HL-60 (cell line): ENCODE data around the gene XPC.

Experiments
- DNase-seq, 2 experiments: peaks; one replicate each; pipeline ENCODE4 v3.0.0-alpha.2; 2010 to 2020; ENCODE audit warnings: low read depth in 1 of 2, low spot score in 1 of 2
- H3K27ac ChIP-seq: fragments of 250-450 bp; sonication (Bioruptor Pico); replicated peaks from 2 replicates; pipeline ENCODE4 v1.5.1; 2020; ENCODE audit warnings: mild to moderate bottlenecking, moderate library complexity
- H3K27me3 ChIP-seq: fragments of 250-450 bp; sonication (Bioruptor Pico); 2 replicates; pipeline ENCODE4 v1.5.1; 2021; ENCODE audit warnings: mild to moderate bottlenecking, moderate library complexity; ENCODE audit not compliant: insufficient read depth, poor library complexity, severe bottlenecking
- H3K4me3 ChIP-seq: replicated peaks from 2 replicates; pipeline ENCODE4 v1.5.1; 2011; ENCODE audit warnings: mild to moderate bottlenecking, control low read depth, low read length; ENCODE audit not compliant: insufficient read depth
- GABPA ChIP-seq: IDR thresholded peaks from 2 replicates; pipeline ENCODE4 v1.6.1; 2012; ENCODE audit warnings: low read depth
- POLR2AphosphoS5 ChIP-seq: IDR thresholded peaks from 2 replicates; pipeline ENCODE4 v1.6.1; 2012; ENCODE audit warnings: low read depth
- SPI1 ChIP-seq: IDR thresholded peaks from 2 replicates; pipeline ENCODE4 v1.6.1; 2012; ENCODE audit warnings: low read depth, mild to moderate bottlenecking, borderline replicate concordance
- TF ChIP-seq, protein P1 (sequence below): IDR thresholded peaks from 2 replicates; pipeline ENCODE4 v1.6.1; 2012; ENCODE audit warnings: low read depth; ENCODE audit not compliant: insufficient replicate concordance
- TF ChIP-seq, protein P2 (sequence below): IDR thresholded peaks from one replicate; pipeline ENCODE4 v1.5.1; 2011; ENCODE audit warnings: low read length, control low read depth, inconsistent platforms; ENCODE audit not compliant: insufficient read depth

XPC gene

DNA sequence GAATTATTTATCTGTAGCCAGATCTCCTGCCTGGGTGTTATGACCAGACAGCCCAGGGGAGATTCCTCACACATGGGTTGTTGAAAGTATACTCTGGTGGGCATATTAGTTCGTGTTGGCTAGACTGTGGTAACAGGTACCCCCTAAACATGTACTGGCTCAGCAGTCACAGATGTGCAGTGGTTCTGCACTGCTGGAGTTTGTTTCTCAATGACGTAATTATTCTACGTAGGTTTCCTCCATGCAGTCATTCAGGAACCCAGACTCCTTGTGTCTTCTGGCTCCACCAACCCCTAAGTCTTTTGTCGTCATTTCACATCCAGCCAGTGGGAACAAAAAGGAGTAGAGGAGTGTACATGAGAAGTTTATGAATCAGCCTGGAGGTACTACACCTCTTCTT lies 16.5 kb upstream of the XPC start:
- H3K4me3 ChIP-seq, result no peak overlapping the region
- no peak for DNase-seq
- no peak for TF ChIP-seq POLR2AphosphoS5
- TF ChIP-seq GABPA, result no peak
- TF ChIP-seq, protein P1, sequence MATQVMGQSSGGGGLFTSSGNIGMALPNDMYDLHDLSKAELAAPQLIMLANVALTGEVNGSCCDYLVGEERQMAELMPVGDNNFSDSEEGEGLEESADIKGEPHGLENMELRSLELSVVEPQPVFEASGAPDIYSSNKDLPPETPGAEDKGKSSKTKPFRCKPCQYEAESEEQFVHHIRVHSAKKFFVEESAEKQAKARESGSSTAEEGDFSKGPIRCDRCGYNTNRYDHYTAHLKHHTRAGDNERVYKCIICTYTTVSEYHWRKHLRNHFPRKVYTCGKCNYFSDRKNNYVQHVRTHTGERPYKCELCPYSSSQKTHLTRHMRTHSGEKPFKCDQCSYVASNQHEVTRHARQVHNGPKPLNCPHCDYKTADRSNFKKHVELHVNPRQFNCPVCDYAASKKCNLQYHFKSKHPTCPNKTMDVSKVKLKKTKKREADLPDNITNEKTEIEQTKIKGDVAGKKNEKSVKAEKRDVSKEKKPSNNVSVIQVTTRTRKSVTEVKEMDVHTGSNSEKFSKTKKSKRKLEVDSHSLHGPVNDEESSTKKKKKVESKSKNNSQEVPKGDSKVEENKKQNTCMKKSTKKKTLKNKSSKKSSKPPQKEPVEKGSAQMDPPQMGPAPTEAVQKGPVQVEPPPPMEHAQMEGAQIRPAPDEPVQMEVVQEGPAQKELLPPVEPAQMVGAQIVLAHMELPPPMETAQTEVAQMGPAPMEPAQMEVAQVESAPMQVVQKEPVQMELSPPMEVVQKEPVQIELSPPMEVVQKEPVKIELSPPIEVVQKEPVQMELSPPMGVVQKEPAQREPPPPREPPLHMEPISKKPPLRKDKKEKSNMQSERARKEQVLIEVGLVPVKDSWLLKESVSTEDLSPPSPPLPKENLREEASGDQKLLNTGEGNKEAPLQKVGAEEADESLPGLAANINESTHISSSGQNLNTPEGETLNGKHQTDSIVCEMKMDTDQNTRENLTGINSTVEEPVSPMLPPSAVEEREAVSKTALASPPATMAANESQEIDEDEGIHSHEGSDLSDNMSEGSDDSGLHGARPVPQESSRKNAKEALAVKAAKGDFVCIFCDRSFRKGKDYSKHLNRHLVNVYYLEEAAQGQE, result no peak
- TF ChIP-seq, protein P2, sequence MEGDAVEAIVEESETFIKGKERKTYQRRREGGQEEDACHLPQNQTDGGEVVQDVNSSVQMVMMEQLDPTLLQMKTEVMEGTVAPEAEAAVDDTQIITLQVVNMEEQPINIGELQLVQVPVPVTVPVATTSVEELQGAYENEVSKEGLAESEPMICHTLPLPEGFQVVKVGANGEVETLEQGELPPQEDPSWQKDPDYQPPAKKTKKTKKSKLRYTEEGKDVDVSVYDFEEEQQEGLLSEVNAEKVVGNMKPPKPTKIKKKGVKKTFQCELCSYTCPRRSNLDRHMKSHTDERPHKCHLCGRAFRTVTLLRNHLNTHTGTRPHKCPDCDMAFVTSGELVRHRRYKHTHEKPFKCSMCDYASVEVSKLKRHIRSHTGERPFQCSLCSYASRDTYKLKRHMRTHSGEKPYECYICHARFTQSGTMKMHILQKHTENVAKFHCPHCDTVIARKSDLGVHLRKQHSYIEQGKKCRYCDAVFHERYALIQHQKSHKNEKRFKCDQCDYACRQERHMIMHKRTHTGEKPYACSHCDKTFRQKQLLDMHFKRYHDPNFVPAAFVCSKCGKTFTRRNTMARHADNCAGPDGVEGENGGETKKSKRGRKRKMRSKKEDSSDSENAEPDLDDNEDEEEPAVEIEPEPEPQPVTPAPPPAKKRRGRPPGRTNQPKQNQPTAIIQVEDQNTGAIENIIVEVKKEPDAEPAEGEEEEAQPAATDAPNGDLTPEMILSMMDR, result no peak
- no peak for TF ChIP-seq SPI1
- no peaks in the 10 kb centered on the region for H3K27me3 ChIP-seq
- H3K27ac ChIP-seq, result no peak overlapping the region

DNA sequence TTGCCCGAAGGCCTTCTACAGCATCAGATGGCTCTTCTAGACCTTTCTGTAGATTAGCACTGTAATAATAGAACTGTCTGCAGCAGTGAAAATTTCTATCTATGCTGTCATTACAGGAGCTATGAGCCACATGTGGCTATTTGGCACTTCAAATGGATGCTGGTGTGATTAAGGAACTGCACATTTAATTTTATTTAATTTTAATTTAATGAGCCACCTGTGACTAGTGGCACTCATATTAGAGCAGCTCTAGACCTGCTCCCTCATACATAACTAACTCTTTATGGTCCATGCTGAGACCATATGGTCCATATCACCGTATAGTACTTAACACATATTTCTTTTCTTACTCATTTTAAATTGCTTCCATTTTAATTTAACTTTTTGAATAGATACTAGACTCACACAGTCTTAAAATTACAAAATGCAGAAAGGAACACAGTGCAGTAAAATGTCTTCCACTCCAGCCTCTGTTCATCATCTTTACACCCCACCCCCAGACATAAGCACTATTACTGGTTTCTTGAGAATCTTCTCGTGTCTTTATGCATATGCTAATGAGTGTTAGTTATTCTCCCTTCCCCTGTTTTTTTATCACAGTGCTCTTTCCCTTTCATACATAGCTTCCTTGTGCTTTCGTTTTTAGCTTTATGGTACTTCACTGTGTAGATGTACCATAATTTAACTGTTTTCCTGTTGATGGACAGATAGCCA lies 9.8 kb upstream of the XPC start:
- no peak overlapping the region for H3K27ac ChIP-seq
- TF ChIP-seq SPI1, result no peak
- no peak for TF ChIP-seq POLR2AphosphoS5
- TF ChIP-seq, protein P2, result no peak
- TF ChIP-seq GABPA, result no peak
- TF ChIP-seq, protein P1, result no peak
- H3K27me3 ChIP-seq, result no peaks in the 10 kb centered on the region
- DNase-seq, result no peak
- no peak overlapping the region for H3K4me3 ChIP-seq

DNA sequence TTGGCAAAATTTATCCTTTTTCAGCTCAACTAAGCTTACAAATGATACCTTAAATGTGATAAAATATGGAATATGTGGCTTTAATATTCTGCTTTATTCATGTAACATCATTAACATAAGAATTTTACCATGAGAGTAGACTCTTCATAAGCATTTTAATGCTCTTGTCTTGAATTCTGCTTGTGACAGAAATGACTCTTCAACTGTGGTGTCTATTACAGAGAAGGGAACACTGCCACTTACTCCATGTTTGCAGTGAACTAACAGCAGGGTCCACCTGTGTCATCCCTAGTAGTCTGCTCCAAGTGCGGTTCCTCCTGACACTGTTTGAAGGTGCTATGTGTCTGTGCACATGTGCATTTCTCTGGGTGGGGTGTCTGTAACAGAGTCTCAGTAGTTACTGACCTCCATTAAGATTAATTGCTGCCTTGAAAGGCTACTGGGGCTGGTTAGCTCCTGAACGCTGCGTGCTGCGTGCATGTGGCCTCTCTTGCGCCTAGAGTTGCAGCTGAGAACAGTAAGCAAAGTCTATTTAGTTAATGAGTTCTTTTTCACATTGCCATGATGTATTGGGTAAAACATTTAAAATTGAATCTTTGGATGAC lies 8.6 kb upstream of the XPC start:
- TF ChIP-seq, protein P2, result no peak
- TF ChIP-seq, protein P1, result no peak
- TF ChIP-seq POLR2AphosphoS5, result no peak
- no peak for TF ChIP-seq GABPA
- TF ChIP-seq SPI1, result no peak
- no peak for DNase-seq
- Histone ChIP-seq H3K4me3 (no peak overlapping the region), H3K27me3 (no peaks in the 10 kb centered on the region), H3K27ac (no peak overlapping the region)
